NCI-H345 (cell line): ENCODE results near the gene PARP16.

Experiments
- DNase-seq: peaks from one replicate; lab custom pipeline; 2025; lab: John Stamatoyannopoulos, UW

PARP16 gene

DNA sequence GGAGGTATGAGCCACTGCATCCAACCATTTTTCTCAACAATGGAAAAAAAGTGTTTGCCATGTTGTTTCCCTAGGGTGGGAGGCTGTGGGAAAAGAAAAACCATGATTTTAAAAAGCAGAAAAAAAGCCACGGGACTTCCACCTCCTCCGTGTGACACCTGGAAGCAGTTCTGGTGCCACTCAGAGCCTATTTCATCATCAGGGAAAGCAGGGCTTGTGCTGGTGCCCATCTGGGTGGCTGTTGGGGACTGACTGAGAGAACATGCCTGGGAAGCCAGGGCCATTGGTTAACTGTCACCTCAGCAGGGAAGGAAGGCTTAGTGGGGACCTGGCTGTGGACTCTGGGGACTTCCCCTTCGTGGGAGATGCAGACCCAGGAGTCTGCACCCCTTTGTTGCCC, 25.1 kb upstream of the PARP16 start:
- no peak for DNase-seq

- DNase-seq: no peak
Measured at GRCh38 chr15:65310431-65311137, 23.9 kb upstream of the PARP16 start.

- no peak for DNase-seq
Measured at GRCh38 chr15:65309882-65310418, 23.3 kb upstream of the PARP16 start.

DNA sequence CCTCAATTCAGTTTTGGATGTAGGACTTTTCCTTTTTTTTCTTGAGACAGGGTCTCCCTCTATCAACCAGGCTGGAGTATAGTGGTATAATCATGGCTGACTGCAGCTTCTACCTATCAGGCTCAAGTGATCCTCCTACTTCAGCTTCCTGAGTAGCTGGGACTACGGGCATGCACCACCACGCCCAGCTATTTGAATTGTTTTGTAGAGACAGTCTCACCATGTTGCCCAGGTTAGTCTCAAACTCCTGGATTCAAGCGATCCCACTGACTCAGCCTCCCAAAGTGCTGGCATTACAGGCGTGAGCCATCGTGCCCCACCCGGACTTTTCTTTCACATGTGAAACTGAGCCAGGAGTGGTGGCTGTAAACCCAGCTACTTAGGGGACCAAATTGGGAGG, 21.3 kb upstream of the PARP16 start:
- no peak for DNase-seq

GRCh38 chr15:65306551-65306950, 19.9 kb upstream of the PARP16 start:
- peak; percentile 31 for DNase-seq

DNA sequence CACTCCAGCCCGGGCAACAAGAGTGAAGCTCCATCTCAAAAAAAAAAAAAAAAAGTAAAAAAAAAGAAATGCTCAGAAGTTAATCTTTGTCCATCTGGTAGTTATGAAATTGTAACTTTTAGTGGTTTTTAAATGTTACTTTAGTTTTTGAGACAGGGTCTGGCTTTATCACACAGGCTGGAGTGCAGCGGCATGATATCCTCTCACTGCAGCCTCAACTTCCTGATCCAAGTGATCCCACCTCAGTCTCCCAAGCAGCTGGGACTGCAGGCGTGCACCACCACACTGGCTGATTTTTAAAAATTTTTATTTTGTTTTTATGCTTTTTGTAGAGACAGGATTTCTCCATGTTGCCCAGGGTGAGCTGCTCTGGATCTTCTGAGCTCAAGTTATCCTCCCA, 19.1 kb upstream of the PARP16 start:
- no peak for DNase-seq

DNA sequence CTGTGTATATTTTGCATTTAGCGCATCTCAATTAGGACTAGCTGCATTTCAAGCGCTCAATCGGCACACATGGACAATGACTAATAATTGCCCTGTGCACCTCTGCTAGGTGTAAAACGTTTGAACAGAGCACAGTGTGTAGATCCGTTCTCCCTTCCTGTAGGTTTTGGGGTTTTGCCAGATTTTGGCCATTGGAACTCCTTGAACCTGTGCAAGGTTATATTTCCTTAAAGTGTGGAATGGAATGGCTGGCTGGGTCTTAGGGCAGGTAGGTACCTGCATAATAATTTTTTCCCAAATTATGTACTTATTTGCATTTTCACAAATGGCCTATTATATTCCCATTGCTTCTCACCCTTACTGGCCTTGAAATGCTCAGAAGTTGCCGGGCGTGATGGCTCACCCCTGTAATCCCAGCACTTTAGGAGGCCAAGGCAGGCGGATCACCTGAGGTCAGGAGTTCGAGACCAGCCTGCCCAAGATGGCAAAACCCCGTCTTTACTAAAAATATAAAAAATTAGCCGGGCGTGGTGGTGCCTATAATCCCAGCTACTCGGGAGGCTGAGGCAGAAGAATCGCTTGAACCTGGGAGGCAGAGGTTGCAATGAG, 18.6 kb upstream of the PARP16 start:
- DNase-seq: no peak

- peak; percentile 81 for DNase-seq
Measured at GRCh38 chr15:65304381-65305149, 17.9 kb upstream of the PARP16 start, which contains the start of gene RNU5B-1. TSS of gene RNU5B-1 (plus strand) at chr15:65304677.

DNA sequence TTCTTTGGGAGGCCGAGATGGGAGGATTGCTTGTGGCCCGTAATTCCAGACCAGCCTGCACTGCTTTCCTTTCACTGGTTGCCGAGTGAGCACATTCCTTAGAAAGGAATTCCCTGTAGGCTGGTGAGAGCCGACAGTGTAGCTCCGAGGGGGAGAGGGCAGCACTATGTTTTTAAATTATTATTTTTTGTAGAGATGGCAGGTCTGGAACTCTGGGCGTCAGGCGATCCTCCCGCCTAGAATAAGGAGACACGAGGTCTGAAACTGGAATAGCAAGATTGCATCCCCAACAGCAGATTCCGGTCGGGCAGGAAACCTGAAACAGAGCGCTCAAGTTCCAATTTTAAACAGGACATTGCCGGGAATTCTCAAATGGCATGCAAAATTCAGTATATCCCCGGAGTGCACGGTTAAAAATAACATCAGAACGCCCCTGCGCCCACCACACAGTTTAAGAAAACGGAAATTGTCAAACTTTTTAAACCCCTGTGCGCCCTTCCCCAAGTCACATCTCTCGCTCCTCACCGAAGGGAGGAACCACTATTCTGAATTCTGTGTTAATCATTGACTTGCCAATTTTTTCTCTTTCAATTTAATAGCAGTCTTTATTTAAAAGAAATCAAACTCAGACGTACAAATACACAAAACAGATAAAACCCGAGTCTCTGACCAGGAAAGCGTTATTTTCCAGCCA, 17.2 kb upstream of the PARP16 start:
- DNase-seq: peak; percentile 45

DNA sequence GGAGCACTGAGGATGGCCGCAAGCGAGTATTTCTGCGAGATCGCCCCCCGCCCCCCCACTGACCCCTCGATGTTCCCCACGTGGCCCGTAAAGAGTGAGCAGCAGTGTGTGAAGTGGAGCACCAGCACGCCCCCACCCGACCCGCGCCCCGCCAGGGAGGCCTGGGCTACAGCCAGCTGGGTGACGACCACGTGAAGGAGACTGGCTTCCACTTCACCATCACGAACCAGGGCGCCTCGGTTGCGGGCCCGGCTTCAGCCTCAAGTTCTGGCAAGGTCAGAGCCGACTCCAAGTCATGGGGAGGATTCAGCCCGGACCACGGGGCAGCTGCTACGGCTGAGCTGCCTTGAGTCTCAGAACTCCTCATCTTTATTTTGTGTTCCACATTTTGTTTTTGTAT, 15.4 kb upstream of the PARP16 start:
- DNase-seq: no peak

DNA sequence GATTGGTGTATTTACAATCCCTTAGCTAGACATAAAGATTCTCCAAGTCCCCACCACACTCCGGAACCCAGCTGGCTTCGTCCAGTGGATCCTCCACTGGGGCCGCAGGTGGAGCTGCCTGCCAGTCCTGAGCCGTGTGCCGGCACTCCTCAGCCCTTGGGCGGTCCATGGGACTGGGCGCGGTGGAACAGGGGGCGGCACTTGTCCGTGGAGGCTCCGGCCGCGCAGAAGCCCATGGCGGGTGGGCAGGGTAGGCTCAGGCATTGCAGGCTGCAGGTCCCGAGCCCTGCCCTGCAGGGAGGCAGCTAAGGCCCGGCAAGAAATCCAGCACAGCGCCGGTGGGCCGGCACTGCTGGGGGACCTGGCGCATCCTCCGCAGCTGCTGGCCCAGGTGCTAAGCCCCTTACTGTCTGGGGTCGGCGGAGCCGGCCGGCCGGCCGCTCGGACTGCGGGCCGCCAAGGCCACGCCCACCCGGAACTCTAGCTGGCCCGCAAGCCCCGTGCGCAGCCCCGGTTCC, 14.3 kb upstream of the PARP16 start:
- DNase-seq: no peak

DNA sequence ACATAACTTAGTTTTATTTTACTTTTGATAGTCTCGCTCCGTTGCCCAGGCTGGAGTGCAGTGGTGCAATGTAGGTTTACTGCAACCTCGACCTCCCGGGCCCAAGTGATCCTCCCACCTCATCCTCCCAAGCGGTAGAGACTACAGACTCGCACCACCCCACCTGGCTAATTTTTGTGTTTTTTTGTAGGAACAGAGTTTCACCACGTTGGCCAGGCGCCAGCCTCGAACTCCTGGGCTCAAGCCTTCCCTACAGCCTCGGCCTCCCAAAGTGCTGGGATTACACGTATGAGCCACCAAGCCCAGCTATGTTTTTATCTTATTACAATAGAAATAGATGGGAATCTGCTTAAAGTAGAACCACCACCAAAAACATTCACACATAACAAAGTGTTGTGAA, 12.0 kb upstream of the PARP16 start:
- no peak for DNase-seq

- DNase-seq: no peak
Measured at GRCh38 chr15:65292938-65293518, 6.3 kb upstream of the PARP16 start.

GRCh38 chr15:65290228-65290627, 3.5 kb upstream of the PARP16 start:
- DNase-seq: no peak

GRCh38 chr15:65289261-65289854, 2.7 kb upstream of the PARP16 start:
- DNase-seq: no peak

DNA sequence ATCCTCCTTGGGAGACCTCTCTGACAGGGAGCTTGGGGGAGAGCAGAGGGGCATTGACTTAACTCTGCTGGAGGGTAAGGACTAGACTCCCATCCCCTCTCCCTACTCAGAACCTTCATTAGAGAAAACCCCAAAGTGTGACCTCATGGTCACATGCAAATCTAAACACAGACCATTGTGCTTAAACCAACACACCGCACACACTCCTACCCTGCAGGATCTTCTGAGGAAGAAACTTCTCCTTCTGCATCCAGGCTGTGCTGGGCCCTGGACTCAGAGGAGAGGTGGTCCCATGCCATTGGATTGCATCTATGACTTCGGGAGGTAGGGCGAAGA, 805 bp upstream of the PARP16 start:
- DNase-seq: no peak

DNA sequence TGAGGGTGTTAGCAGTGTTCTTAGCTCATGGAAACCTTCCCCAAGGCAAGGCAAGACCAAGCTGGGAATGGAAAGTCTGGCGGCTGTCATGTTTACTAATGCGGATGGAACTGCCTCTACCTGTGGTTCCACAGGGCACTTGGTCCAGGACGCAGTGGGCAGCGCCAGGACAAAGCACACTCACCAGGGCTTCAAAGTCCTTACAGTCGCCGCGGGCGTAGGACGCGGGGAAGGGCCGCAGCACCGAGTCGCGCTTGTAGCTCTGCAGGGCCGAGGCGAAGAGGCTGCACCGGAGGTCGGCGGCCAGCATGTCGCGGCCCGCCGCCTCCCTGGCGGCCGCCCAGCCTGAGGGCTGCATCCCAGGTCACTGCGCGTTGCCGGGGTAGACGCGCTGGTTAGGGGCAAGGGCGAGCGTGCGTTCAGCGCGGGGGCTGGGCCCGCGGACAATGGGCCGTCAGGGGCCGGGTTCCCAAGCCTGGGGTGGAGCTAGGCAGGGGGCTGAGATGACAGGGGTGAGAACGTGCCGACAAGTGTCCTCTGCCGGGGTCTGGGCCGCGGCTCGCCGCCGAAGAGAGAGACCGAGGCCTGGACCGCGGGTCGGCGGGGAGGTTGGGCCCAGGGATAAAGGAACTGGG, 497 bp downstream of the PARP16 start:
- no peak for DNase-seq

DNA sequence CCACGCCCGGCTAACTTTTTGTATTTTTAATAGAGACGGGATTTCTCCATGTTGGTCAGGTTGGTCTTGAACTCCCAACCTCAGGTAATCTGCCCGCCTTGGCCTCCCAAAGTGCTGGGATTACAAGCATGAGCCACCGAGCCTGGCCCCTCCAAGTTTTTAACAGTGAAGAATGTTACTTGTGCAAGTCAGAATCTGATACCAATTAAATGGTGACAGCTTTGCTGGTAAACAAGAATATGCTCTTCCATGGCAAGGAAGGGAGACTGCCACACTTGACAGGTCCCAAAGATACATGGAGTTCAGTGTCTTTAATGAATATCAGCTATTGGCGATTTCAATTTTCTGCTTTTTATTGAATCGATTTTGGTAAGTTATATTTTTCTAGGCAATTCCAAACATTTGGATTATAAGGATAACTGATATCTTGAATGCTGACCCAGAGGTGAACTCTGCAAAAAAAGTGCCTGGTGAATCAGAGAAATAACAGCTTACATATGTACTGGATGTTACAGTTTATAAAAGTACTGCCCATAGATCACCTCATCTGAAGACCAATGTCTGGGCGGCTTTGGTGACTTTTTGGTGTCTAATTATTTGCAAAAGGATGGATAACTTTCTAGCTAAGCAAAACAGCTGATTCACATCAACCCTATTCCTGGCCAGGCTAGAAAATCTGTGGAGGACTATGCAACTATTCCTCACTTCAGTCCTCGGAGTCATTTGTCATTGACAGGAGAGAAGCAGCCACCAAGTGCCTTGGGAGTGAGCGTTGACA, 1.2 kb downstream of the PARP16 start:
- no peak for DNase-seq

GRCh38 chr15:65278480-65278879, 8.2 kb downstream of the PARP16 start:
- DNase-seq: no peak

DNA sequence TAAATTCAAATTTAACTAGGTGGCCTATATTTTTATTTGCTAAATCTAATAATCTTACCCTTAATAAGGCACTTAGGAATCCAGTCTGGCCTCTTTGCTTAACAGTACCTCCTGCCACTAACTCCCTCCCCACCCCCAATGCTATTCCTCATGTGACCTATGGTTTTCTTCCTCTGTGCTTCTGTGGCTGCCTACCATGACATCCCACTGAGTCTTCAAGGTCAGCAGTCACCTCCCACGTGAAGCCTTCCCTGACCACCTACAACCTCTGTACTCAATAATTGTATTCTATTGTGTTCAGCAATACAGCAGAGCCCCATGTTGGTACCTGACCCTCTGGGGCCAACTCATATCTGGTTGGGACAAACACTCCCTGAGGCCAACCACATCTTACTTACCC, 9.7 kb downstream of the PARP16 start:
- no peak for DNase-seq
